ENCODE results near the gene CTDP1. TPM values are rescaled to one million over a fixed set of nuclear protein-coding genes. Genes with fewer than 3 reads are reported as not detected.

CTDP1 gene
- total RNA-seq, 1 experiment from 2014 or later: 24.9 TPM

- H3K9me2 ChIP-seq (ENCODE audit: insufficient read depth): no peaks in the 10 kb centered on the region
- TF ChIP-seq EZH2phosphoT487 (IDR thresholded peaks at IDR 0.05; ENCODE audit: borderline replicate concordance) (no peak), SP1 (IDR thresholded peaks at IDR 0.05; ENCODE audit: low read depth) (no peak), MAX (IDR thresholded peaks at IDR 0.05) (no peak), RAD21 (IDR thresholded peaks at IDR 0.05; ENCODE audit: low read depth) (no peak), CTCF (IDR thresholded peaks at IDR 0.05 in 2 of 3, conservative IDR thresholded peaks at IDR 0.05 in 1 of 3; ENCODE audit: borderline replicate concordance in 1 of 3, insufficient read depth in 1 of 3, low read depth in 2 of 3, low read length in 2 of 3) (no peak)
- H3K79me2 ChIP-seq (ENCODE audit: insufficient read depth, low read length): peaks cover 87% of the 10 kb centered on the region
- H3K4me3 ChIP-seq (replicated peaks in 1 of 2; ENCODE audit: low read depth in 1 of 2, low read length in 2 of 2): no peak overlapping the region
- H3K27me3 ChIP-seq (ENCODE audit: insufficient read depth, low read length): no peaks in the 10 kb centered on the region
- intact Hi-C loops (cut with micrococcal nuclease): no loop called here
- ChIA-PET CTCF (no interaction called here), RAD21 (ENCODE audit: low non-redundant PET in 1 of 2, low total read pairs in 2 of 2, uncharacterized antibody in 2 of 2, unreplicated experiment in 2 of 2) (no interaction called here), POLR2A (no interaction called here)
- H3K4me1 ChIP-seq (ENCODE audit: control insufficient read depth in 1 of 2, insufficient read depth in 2 of 2, low read length in 2 of 2): peaks cover 6 to 9% of the 10 kb centered on the region in 2 experiments; a peak in 3 of 4 replicates
- H4K20me1 ChIP-seq (ENCODE audit: insufficient read depth): 0 out of 2 replicates have a peak, but pooled peaks cover 4% of the 10 kb centered on the region
- H3K4me2 ChIP-seq (ENCODE audit: low read length): no peak overlapping the region
- BruUV-seq (replicated peaks): no TSS peak
- ATAC-seq (no peak), DNase-seq (ENCODE audit: low read depth, low spot score) (no peak)
- no peaks in the 10 kb centered on the region for H3K9me3 ChIP-seq (ENCODE audit: control insufficient read depth in 1 of 2, insufficient read depth in 1 of 2, low read depth in 1 of 2, low read length in 2 of 2)
- H3K36me3 ChIP-seq (ENCODE audit: control insufficient read depth in 1 of 2, insufficient read depth in 2 of 2, low read length in 2 of 2): no peaks in the 10 kb centered on the region; a peak in 1 of 4 replicates
- no peak overlapping the region for H3K27ac ChIP-seq (ENCODE audit: low read depth, low read length)
- no peak overlapping the region for H2AFZ ChIP-seq (ENCODE audit: low read depth, low read length, poor library complexity, severe bottlenecking)
- H3K9ac ChIP-seq (ENCODE audit: low read length): no peak overlapping the region
These were observed 5.7 kb downstream of the CTDP1 start for GRCh38 chr18:79685281-79685680.

GRCh38 chr18:79685971-79686370 is 6.4 kb downstream of the CTDP1 start:
- POLR2A ChIA-PET: no interaction called here
- ATAC-seq: no peak
- Histone ChIP-seq H3K4me1 (ENCODE audit: control insufficient read depth in 1 of 2, insufficient read depth in 2 of 2, low read length in 2 of 2) (peaks cover 3 to 5% of the 10 kb centered on the region in 2 experiments; a peak in 3 of 4 replicates), H3K4me3 (replicated peaks in 1 of 2; ENCODE audit: low read depth in 1 of 2, low read length in 2 of 2) (no peak overlapping the region), H3K9ac (ENCODE audit: low read length) (no peak overlapping the region), H3K79me2 (ENCODE audit: insufficient read depth, low read length) (peaks cover 87% of the 10 kb centered on the region), H3K9me2 (ENCODE audit: insufficient read depth) (no peaks in the 10 kb centered on the region), H3K9me3 (ENCODE audit: control insufficient read depth in 1 of 2, insufficient read depth in 1 of 2, low read depth in 1 of 2, low read length in 2 of 2) (no peaks in the 10 kb centered on the region), H2AFZ (ENCODE audit: low read depth, low read length, poor library complexity, severe bottlenecking) (no peak overlapping the region), H3K36me3 (ENCODE audit: control insufficient read depth in 1 of 2, insufficient read depth in 2 of 2, low read length in 2 of 2) (no peaks in the 10 kb centered on the region; a peak in 1 of 4 replicates), H4K20me1 (ENCODE audit: insufficient read depth) (0 out of 2 replicates have a peak, but pooled peaks cover 4% of the 10 kb centered on the region), H3K27me3 (ENCODE audit: insufficient read depth, low read length) (no peaks in the 10 kb centered on the region), H3K27ac (ENCODE audit: low read depth, low read length) (no peak overlapping the region), H3K4me2 (ENCODE audit: low read length) (no peak overlapping the region)
- BruUV-seq (replicated peaks): no TSS peak
- CTCF ChIA-PET: no interaction called here
- no peak for DNase-seq (ENCODE audit: low read depth, low spot score)
- RAD21 ChIA-PET (ENCODE audit: low non-redundant PET in 1 of 2, low total read pairs in 2 of 2, uncharacterized antibody in 2 of 2, unreplicated experiment in 2 of 2): no interaction called here
- intact Hi-C loops (cut with micrococcal nuclease): no loop called here
- TF ChIP-seq FOSL1 (IDR thresholded peaks at IDR 0.05; ENCODE audit: low read depth) (no peak), ZFX (IDR thresholded peaks at IDR 0.05) (no peak), CBX3 (IDR thresholded peaks at IDR 0.05; ENCODE audit: low read depth) (no peak), POLR2A (IDR thresholded peaks at IDR 0.05; ENCODE audit: borderline replicate concordance, extremely low read depth, insufficient read depth, insufficient read length) (no peak), SIN3A (IDR thresholded peaks at IDR 0.05; ENCODE audit: low read depth) (no peak), SRF (IDR thresholded peaks at IDR 0.05; ENCODE audit: low read depth) (no peak), CTCF (IDR thresholded peaks at IDR 0.05 in 2 of 3, conservative IDR thresholded peaks at IDR 0.05 in 1 of 3; ENCODE audit: borderline replicate concordance in 1 of 3, insufficient read depth in 1 of 3, low read depth in 2 of 3, low read length in 2 of 3) (no peak), ZNF274 (IDR thresholded peaks at IDR 0.05; ENCODE audit: low read depth, low read length) (no peak), EGR1 (IDR thresholded peaks at IDR 0.05; ENCODE audit: low read depth) (no peak), REST (IDR thresholded peaks at IDR 0.05; ENCODE audit: low read depth) (no peak), SP1 (IDR thresholded peaks at IDR 0.05; ENCODE audit: low read depth) (no peak)
